Activated T-helper 17 cell treated with anti-CD3 and anti-CD28 coated beads, Interleukin-2, amount 50 U/mL, for 72 hours (primary cell): ENCODE data around the gene MRPL23. TPM values are rescaled to one million over a fixed set of nuclear protein-coding genes. Genes with fewer than 3 reads are reported as not detected.

Experiments
- ATAC-seq: fragments of 150-1000 bp; cut with Tn5 transposase; replicated peaks from 2 replicates; pipeline ENCODE4 v1.10.0; 2021; ENCODE audit warnings: mild to moderate bottlenecking, moderate library complexity
- H3K27ac Mint-ChIP-seq: one replicate; pipeline ENCODE4 v1.8.0; 2022; ENCODE audit warnings: mixed read lengths
- H3K27me3 Mint-ChIP-seq: one replicate; pipeline ENCODE4 v1.8.0; 2022; ENCODE audit warnings: mixed read lengths
- H3K36me3 Mint-ChIP-seq: one replicate; pipeline ENCODE4 v1.8.0; 2022; ENCODE audit warnings: low read depth, mild to moderate bottlenecking, mixed read lengths
- H3K4me1 Mint-ChIP-seq: one replicate; pipeline ENCODE4 v1.8.0; 2022; ENCODE audit warnings: mixed read lengths
- H3K4me3 Mint-ChIP-seq: one replicate; pipeline ENCODE4 v1.8.0; 2022; ENCODE audit warnings: mild to moderate bottlenecking, mixed read lengths
- H3K9me3 Mint-ChIP-seq: one replicate; pipeline ENCODE4 v1.8.0; 2022; ENCODE audit warnings: mixed read lengths
- total RNA-seq, 2 donors: library from RNA; stranded (reverse); gene quantifications; one replicate each; pipeline ENCODE4 v1.2.3, GENCODE V29; 2022

The MRPL23 gene
- 100 to 1,000 TPM in 1 of 2 donors, 10 to 100 TPM in 1; 84.4 to 119 TPM for total RNA-seq

DNA sequence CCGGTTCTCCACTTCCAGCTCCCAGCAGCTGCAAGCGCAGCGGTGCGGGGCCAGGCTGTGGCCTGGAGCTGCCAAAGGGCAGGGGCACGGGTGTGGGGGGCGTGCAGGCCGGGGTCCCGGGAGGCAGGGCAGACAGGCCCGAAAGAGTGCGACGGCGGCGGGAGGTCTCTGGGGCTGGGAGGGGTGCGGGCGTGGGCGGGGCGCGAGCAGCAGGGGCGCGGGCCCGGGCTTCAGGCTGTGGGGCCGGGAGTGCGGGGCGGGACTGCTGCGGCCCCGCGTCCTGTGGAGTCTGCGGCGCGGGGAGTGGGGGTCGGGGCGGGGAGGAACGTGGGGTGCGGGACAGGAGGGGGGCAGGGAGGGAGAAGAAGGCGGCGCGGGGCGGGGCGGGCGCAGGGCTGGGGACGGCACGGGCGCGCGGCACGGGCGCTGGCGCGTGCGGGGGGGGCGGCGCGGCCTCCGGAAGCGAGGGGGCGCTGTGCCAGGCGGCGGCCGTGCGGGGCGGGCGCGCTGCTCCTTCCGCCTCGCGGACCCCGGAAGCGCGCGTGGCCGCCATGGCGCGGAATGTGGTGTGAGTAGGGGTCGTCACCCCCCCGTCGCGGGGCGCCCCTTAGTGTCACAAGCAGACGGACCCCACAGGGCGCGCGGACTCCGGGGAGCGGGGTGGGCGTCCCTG lies at the start of gene MRPL23:
Gene MRPL23, plus strand, starts transcription at position 521 of the 673 bp plus-strand sequence. Its CDS starts 31 bp downstream, at position 552.
- Mint-ChIP-seq H3K4me3 (no peak within 1 kb of the TSS), H3K9me3 (no peaks in the 10 kb centered on the region), H3K27me3 (no peaks in the 10 kb centered on the region), H3K27ac (no peak within 1 kb of the TSS), H3K36me3 (no peaks in the 10 kb centered on the region), H3K4me1 (no peaks in the 10 kb centered on the region)
- ATAC-seq: peak; percentile 86

DNA sequence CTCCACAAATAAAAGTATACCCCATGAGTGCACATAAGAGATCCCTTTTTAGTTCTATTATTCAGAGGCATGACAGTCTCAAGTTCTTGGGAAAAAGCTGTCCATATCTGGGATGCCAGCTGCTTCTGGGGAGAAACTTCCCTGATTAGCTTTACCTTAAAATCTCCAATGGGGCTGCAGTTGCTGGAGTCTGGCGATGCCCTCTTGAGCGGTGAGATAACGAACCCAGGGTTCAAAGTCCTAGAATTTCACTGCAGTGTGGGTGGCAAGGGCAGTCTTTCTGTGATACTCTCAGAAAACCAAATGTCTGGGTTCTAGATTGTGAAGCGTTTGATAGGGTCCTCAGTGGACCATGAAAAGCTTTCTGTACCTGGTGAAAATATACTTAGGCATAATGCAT lies 48.0 kb upstream of the MRPL23 start:
- Mint-ChIP-seq H3K27me3 (peaks cover 6% of the 10 kb centered on the region), H3K9me3 (no peaks in the 10 kb centered on the region), H3K4me1 (no peaks in the 10 kb centered on the region), H3K27ac (no peak overlapping the region), H3K4me3 (no peak overlapping the region), H3K36me3 (no peaks in the 10 kb centered on the region)
- ATAC-seq: no peak

DNA sequence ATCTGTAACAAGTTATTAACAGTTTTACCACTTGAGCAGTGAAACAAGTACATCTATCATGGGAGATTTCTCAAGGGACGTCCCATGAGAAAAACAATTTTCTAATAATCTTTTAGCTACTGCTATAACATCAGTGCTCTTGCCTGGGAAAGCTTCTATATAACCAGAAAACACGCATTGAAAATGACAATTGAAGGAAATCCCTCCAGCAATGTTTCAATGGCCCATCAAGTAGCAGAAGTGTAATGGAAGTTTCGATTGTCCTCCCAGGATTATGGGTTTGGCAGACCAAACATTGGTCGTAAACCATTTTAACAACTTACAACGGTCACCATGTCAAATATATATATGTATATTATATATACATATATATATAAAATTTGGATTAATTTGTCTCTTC lies 47.4 kb upstream of the MRPL23 start:
- Mint-ChIP-seq H3K9me3 (no peaks in the 10 kb centered on the region), H3K27ac (no peak overlapping the region), H3K4me1 (no peaks in the 10 kb centered on the region), H3K4me3 (no peak overlapping the region), H3K36me3 (no peaks in the 10 kb centered on the region), H3K27me3 (peaks cover 6% of the 10 kb centered on the region)
- no peak for ATAC-seq

DNA sequence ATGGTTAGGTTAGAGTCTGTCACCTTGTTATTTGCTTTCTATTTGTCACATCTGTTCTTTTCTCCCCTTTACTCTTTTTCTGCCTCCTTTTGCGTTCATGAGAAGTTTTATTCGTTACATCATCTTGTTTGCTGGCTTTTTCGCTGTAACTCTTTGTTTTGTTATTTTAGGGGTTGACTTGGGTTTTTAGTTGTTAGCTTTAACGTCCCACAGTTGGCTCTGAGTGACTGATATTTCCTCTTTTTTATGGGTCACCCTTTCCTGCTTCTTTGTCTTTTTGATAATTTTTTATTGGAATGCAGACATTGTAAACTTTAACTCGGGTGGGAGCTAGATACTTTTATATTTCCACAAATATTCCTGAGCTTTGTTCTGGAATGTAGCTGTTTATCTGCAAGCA lies 41.0 kb upstream of the MRPL23 start:
- no peak overlapping the region for H3K27ac Mint-ChIP-seq
- peaks cover 5% of the 10 kb centered on the region for H3K27me3 Mint-ChIP-seq
- no peaks in the 10 kb centered on the region for H3K9me3 Mint-ChIP-seq
- no peaks in the 10 kb centered on the region for H3K4me1 Mint-ChIP-seq
- H3K4me3 Mint-ChIP-seq: no peak overlapping the region
- H3K36me3 Mint-ChIP-seq: no peaks in the 10 kb centered on the region
- no peak for ATAC-seq

DNA sequence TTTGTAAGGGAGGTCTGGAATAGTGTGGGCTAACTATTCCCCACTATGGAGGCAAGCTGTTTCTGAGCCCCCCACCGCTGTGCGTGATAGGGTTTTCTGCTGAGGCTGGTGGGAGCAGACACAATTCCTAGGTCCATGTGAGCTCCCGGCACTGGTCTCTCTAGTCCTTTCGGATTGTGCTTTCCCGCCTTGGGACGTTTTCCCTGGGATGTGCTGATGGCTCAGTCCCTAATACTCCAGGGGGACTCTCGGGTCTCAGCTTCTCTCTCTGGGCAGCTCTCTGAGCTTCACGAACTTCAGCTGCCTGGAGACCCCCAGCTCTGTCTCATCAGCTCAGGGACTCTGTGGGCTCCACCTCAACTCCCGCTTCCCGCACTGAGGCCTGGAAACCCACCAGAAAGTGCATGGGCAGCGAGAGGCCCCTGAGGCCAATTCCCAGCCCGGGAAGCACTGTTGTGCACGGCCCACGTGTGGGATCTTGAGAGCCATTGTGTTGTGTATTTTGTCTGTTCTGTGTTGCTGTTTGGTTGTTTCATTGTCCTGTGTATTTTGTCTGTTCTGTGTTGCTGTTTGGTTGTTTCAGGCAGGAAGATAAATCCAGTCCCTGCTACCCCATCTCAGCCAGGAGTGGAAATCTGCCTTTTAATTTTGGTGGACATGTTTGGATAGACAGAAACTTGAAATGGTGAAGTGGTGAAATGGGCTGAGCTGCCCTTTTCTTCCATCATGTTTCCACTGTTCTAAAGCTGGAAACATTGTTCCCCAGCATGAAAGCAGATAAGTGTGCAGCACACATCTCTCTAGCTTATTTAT lies 40.3 kb upstream of the MRPL23 start:
- Mint-ChIP-seq H3K27me3 (peaks cover 5% of the 10 kb centered on the region), H3K36me3 (no peaks in the 10 kb centered on the region), H3K27ac (no peak overlapping the region), H3K4me1 (no peaks in the 10 kb centered on the region), H3K9me3 (no peaks in the 10 kb centered on the region), H3K4me3 (no peak overlapping the region)
- ATAC-seq: no peak

DNA sequence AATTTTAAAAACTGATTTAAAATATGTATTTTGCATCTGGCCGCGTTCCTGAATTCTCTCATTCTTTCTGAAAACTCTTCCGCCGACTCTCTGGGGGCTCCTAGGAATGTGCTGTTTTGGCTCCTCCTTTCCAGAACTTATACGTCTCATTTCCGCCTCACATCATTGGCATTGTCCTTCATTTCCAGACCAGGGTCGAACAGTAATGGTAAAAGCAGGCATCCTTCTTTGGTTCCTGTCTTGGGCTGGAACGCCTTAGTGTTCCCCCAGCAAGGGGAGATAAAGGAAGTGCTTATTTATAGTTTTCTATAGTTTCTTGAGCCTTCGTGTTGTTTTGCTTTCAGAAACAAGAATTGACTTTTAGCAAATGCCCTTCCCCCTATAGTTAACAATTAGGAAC lies 38.5 kb upstream of the MRPL23 start:
- H3K27ac Mint-ChIP-seq: no peak overlapping the region
- no peaks in the 10 kb centered on the region for H3K4me1 Mint-ChIP-seq
- ATAC-seq: no peak
- no peak overlapping the region for H3K4me3 Mint-ChIP-seq
- no peaks in the 10 kb centered on the region for H3K36me3 Mint-ChIP-seq
- H3K27me3 Mint-ChIP-seq: peaks cover 5% of the 10 kb centered on the region
- H3K9me3 Mint-ChIP-seq: no peaks in the 10 kb centered on the region

DNA sequence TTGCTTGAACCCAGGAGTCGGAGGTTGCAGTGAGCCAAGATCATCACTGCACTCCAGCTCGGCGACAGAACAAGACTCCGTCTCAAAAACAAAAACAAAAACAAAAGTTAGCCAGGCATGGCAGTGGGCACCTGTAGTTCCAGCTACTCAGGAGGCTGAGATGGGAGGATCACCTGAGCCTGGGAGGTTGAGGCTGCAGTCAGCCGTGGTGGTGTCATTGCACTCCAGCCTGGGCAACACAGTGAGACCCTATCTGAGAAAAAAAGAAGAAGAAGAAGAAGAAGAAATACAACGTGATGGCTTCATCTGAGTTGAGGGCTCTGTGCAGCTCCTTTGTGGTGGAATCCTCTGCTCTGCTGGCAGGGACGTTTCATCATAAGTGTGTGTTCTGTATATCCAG lies 37.6 kb upstream of the MRPL23 start:
- Mint-ChIP-seq H3K27me3 (peaks cover 11% of the 10 kb centered on the region), H3K36me3 (no peaks in the 10 kb centered on the region), H3K27ac (no peak overlapping the region), H3K4me1 (peaks cover 6% of the 10 kb centered on the region), H3K4me3 (no peak overlapping the region), H3K9me3 (no peaks in the 10 kb centered on the region)
- no peak for ATAC-seq

DNA sequence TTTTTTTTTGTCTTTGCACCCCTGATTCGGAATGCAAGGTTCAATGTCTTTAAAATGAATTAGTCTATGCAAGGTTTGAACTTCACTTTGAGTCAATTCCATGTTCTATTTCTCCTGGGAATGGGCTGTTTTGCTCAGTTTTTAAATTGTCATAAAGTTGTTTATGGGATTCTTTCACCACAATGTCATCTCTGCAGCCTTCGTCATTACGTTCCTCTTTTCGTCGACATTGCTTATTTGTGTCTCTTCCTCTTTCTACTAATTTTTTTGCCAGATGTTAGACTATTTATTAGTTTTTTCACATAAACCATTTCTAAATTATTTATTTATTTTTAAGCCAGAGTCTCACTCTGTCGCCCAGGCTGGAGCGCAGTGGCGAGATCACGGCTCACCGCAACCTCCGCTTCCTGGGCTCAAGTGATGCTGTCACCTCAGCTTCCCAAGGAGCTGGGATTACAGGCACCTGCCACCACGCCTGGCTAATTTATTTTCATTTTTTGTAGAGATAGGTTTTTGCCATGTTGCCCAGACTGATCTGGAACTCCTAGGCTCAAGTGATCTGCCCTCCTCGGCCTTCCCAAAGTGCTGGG lies 34.7 kb upstream of the MRPL23 start:
- Mint-ChIP-seq H3K27ac (no peak overlapping the region), H3K9me3 (no peaks in the 10 kb centered on the region), H3K4me3 (no peak overlapping the region), H3K27me3 (peaks cover 14% of the 10 kb centered on the region), H3K36me3 (peaks cover 5% of the 10 kb centered on the region), H3K4me1 (peaks cover 21% of the 10 kb centered on the region)
- ATAC-seq: no peak

DNA sequence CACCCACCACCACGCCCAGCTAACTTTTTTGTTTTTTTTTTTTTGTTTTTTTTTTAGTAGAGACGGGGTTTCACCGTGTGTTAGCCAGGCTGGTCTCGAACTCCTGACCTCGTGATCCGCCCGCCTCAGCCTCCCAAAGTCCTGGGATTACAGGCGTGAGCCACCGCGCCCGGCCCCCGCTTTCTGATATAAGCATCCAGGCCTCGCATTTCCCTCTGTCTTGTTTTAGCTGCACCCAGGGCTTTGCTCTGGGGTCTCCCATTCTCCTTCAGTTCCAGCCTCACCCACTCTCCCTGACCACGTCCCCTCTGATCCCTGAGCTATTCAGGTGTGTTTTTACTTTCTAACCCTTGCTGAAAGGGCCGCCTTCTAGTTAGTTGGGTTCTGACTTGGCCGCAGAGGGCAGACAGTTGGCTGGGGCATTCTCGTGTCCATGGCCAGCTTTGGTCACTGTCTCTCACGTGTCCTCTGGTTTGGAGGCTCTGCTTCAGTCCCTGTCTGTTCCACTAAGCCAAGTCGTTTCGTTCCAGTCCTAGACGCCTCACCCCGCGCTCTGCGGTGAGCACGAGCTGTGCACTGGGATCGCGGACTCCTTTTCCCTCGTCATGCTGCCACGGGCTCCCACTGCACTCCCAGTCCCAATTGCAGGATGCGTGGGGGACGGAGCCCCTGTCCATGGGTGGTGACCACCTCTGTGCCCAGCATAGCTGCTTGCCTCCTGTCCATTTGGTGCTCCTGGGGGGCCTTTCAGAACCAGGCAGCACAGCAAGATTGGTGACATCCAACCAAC lies 33.7 kb upstream of the MRPL23 start:
- peak overlapping the region; percentile 34 for H3K27ac Mint-ChIP-seq
- no peaks in the 10 kb centered on the region for H3K9me3 Mint-ChIP-seq
- peaks cover 14% of the 10 kb centered on the region for H3K27me3 Mint-ChIP-seq
- H3K36me3 Mint-ChIP-seq: peaks cover 5% of the 10 kb centered on the region
- H3K4me1 Mint-ChIP-seq: peaks cover 21% of the 10 kb centered on the region
- H3K4me3 Mint-ChIP-seq: no peak overlapping the region
- ATAC-seq: no peak

DNA sequence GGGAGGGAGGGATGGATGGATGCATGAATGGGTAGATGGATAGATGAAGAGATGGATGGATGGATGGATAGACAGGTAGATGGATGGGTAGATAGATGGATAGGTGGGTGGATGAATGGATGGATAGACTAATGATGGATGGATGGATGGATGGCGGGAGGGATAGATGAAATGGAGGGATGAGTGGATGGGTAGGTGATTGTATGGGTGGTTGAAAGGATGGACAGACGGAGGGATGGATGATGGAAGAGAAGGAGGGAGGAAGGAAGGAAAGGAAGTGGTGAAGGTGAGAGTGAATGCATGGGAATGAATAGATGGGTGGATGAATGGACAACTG lies 31.4 kb upstream of the MRPL23 start:
- ATAC-seq: no peak
- Mint-ChIP-seq H3K27me3 (peaks cover 14% of the 10 kb centered on the region), H3K36me3 (peaks cover 5% of the 10 kb centered on the region), H3K27ac (peak overlapping the region; percentile 15), H3K4me1 (peaks cover 21% of the 10 kb centered on the region), H3K9me3 (no peaks in the 10 kb centered on the region), H3K4me3 (no peak overlapping the region)

DNA sequence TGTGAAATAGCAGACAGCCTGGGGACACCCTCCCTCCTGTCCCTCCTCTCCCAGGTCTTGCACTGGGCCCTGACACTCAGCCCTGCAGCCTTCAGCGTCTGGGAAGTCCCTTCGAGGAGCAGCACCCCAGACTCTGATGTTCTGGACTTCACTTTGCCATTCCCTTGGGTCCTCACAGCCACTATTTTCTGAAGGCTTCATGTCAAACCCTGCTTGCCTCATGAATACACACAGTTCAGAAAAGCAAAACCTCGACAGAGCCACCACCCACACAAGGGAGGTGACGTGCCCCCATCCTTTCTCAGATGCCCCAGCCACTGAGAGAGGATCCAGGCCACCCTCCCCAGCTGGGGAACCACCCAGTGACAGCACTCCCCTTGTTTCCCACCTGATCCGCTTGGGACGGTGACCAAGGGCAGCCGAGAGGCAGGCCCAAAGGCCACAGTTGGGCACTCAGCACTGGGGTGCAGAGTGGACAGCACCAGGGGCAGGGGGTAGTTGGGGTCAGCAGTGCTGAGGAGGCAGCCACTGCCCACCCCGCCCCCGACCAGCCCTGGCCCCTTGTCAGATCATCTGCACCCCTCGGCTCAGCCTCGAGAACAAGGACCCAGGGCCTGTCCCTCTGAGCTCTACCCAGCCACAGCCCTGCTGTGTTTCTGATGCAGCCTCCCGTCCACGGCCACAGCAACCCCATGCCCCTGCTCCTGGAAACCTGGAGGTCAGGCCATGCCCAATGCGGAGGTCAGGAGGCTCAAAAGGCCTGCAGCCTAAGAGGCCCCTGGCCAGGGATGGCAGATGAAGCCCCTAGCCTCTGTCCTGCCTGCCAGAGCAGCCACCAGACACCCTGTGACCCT lies 30.8 kb upstream of the MRPL23 start:
- Mint-ChIP-seq H3K9me3 (no peaks in the 10 kb centered on the region), H3K4me1 (peaks cover 21% of the 10 kb centered on the region), H3K27ac (peak overlapping the region; percentile 15), H3K4me3 (no peak overlapping the region), H3K36me3 (peaks cover 5% of the 10 kb centered on the region), H3K27me3 (peaks cover 14% of the 10 kb centered on the region)
- ATAC-seq: peak; percentile 63

DNA sequence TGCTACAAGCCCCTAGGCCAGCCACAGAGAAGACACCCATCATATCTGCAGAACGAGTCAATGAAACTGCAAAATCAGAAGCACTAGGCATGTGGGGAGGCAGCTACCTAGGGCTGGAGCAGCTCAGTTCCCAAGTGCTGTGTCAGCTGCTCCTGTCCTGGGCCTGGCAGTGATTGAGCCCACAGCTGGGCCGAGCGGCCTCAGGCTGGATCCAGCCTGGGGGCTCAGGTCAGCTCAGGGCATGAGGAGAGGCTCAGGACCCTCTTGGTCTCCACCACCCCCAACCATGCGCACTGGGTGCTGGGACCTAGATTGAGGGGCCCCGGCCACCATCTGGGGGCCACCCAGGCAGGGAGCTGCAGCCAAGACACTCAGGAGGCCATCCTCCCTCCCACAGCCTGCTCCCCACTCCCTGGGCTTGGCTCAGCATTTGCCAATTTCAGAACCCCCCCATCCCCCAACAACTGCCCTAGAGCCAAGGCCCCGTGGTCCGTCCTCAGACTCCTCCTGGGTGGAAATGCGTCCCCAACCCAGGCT lies 30.1 kb upstream of the MRPL23 start:
- H3K4me3 Mint-ChIP-seq: no peak overlapping the region
- H3K27me3 Mint-ChIP-seq: peaks cover 14% of the 10 kb centered on the region
- no peaks in the 10 kb centered on the region for H3K9me3 Mint-ChIP-seq
- peaks cover 21% of the 10 kb centered on the region for H3K4me1 Mint-ChIP-seq
- ATAC-seq: peak; percentile 42
- H3K36me3 Mint-ChIP-seq: peaks cover 5% of the 10 kb centered on the region
- H3K27ac Mint-ChIP-seq: no peak overlapping the region

DNA sequence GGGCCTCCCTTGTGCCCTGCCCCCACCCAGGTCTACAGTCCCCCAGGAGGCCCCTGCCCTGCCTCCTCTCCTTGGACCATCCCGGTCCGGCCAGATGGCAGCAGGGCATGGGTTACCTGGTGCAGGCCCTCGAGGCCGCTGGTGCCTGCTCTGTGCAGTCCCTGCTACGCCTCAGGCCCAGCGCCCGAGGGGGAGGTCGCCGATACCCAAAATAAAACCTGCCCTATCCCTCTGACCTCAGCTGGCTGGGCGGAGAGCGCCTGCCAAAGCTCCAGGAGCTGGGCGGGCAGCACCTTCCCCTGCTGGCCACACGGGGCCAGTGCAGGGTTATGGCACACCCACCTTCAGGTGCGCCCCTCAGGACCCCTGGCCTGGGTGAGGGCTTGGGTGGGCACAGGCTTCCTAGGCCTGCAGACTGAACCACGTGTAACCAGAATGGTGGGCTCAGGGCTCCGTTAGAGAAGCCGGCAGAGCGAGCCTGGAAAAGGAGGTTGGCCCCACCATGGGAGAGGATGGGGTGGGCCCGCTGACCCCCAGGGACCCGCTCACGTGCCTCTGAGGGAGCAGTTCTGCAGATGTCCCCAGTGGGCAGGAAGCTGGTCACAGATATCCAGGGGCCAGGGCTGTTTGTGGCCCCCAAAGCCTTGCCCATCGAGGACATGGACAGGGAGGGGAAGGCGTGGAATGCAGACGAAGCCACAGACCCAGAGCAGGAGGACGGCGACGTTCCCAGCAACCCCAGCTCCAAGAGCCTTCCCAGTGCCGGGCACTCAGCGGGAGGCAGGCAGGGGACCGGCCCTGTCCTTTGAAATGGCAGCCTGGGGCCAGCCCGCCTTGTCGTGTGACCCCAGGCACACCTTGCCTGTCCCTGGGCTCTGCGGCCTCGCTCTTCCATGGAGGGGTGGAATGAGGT lies 29.4 kb upstream of the MRPL23 start:
- no peaks in the 10 kb centered on the region for H3K9me3 Mint-ChIP-seq
- no peak overlapping the region for H3K4me3 Mint-ChIP-seq
- H3K27ac Mint-ChIP-seq: peak overlapping the region; percentile 81
- ATAC-seq: peak; percentile 31
- H3K4me1 Mint-ChIP-seq: peaks cover 23% of the 10 kb centered on the region
- peaks cover 14% of the 10 kb centered on the region for H3K27me3 Mint-ChIP-seq
- peaks cover 5% of the 10 kb centered on the region for H3K36me3 Mint-ChIP-seq
